MCF 10A (cell line): ENCODE results near the gene NSUN4. TPM values are rescaled to one million over a fixed set of nuclear protein-coding genes. Genes with fewer than 3 reads are reported as not detected.

Experiments
- BruUV-seq: library from RNA; stranded (reverse); fragments of 400-500 nt; replicated peaks from 2 replicates; lab custom pipeline; 2021; lab: Mats Ljungman, UMichigan
- CTCF ChIA-PET: fragments of 300-600 bp; sonication (Branson Sonifier 250); formaldehyde crosslinking; extraction: SDS; loops from one replicate; lab custom pipeline; 2021; ENCODE audit warnings: antibody characterized with exemption, inconsistent platforms; lab: Yijun Ruan, JAX
- POLR2A ChIA-PET: fragments of 300-600, 350-650 bp; sonication (Branson Sonifier 250); formaldehyde crosslinking; extraction: SDS; loops from one replicate; lab custom pipeline; 2020; ENCODE audit warnings: antibody characterized with exemption, inconsistent platforms; lab: Yijun Ruan, JAX
- DNase-seq: peaks from one replicate; pipeline ENCODE4 v3.0.0-alpha.2; 2018; ENCODE audit not compliant: unreplicated experiment
- H3K27ac Mint-ChIP-seq: one replicate; pipeline ENCODE4 v1.8.0; 2022; ENCODE audit warnings: mild to moderate bottlenecking, low read depth, mixed read lengths; ENCODE audit not compliant: unreplicated experiment
- H3K27me3 Mint-ChIP-seq: one replicate; pipeline ENCODE4 v1.8.0; 2022; ENCODE audit warnings: mixed read lengths; ENCODE audit not compliant: insufficient read depth, unreplicated experiment
- H3K36me3 Mint-ChIP-seq: one replicate; pipeline ENCODE4 v1.8.0; 2022; ENCODE audit warnings: mild to moderate bottlenecking, moderate library complexity, mixed read lengths; ENCODE audit not compliant: insufficient read depth, unreplicated experiment
- H3K4me1 Mint-ChIP-seq: one replicate; pipeline ENCODE4 v1.8.0; 2022; ENCODE audit warnings: mixed read lengths; ENCODE audit not compliant: insufficient read depth, unreplicated experiment
- H3K4me3 Mint-ChIP-seq: one replicate; pipeline ENCODE4 v1.8.0; 2022; ENCODE audit warnings: mild to moderate bottlenecking, moderate library complexity, mixed read lengths; ENCODE audit not compliant: unreplicated experiment
- H3K9me3 Mint-ChIP-seq: one replicate; pipeline ENCODE4 v1.8.0; 2022; ENCODE audit warnings: mixed read lengths; ENCODE audit not compliant: unreplicated experiment
- intact Hi-C: fragments of 100-400 bp; cut with micrococcal nuclease; formaldehyde crosslinking; loops from 2 replicates; pipeline ENCODE4 v1.14.1; 2022
- total RNA-seq: library from RNA; stranded (reverse); gene quantifications from 2 replicates; pipeline ENCODE4 v1.2.3, GENCODE V29; 2022
- TF ChIP-seq, protein P1 (sequence below): fragments of 200-600 bp; IDR thresholded peaks from one replicate; pipeline ENCODE4 v1.8.0; 2022; ENCODE audit warnings: antibody characterized with exemption, mild to moderate bottlenecking; ENCODE audit not compliant: unreplicated experiment

The NSUN4 gene
- total RNA-seq, 1 experiment from 2014 or later: 28.4 TPM

DNA sequence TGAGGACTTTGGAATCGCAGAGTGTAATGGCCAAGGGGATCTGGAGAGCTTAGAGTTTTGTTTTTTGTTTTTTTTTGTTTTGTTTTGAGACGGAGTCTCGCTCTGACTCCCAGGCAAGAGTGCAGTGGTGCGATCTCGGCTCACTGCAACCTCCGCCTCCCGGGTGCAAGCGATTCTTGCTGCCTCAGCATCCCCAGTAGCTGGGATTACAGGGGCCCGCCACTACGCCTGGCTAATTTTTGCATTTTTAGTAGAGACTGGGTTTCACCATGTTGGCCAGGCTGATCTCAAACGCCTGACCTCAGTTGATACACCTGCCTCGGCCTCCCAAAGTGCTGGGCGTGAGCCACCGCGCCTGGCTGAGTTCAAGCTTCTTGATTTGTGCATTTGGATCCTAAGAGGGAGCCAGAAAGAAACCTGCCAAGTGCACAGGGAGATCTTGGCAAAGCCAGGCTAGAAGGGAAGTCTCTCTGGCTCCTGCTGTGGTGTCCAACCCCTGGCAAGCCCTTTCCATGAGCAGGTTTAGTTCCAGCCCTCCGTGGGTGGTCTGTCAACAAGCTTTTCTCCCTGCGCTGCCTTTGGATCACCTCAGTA, 54.4 kb downstream of the NSUN4 start:
- intact Hi-C loops: loop anchor here (1.0 kb wide), 1 partner anchor 7 kb away; no protein-coding TSS in a partner anchor

GRCh38 chr1:46396441-46397398, 56.1 kb downstream of the NSUN4 start:
- peaks cover 14% of the 10 kb centered on the region for H3K4me1 Mint-ChIP-seq
- ChIA-PET POLR2A (interaction anchor here (0.7 kb wide), 1 partner anchor 44 kb away, joined by 3 read pairs; no protein-coding TSS in a partner anchor), CTCF (no interaction called here)
- TF ChIP-seq, protein P1, sequence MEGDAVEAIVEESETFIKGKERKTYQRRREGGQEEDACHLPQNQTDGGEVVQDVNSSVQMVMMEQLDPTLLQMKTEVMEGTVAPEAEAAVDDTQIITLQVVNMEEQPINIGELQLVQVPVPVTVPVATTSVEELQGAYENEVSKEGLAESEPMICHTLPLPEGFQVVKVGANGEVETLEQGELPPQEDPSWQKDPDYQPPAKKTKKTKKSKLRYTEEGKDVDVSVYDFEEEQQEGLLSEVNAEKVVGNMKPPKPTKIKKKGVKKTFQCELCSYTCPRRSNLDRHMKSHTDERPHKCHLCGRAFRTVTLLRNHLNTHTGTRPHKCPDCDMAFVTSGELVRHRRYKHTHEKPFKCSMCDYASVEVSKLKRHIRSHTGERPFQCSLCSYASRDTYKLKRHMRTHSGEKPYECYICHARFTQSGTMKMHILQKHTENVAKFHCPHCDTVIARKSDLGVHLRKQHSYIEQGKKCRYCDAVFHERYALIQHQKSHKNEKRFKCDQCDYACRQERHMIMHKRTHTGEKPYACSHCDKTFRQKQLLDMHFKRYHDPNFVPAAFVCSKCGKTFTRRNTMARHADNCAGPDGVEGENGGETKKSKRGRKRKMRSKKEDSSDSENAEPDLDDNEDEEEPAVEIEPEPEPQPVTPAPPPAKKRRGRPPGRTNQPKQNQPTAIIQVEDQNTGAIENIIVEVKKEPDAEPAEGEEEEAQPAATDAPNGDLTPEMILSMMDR: no peak
- intact Hi-C loops: no loop called here
- no peak overlapping the region for H3K4me3 Mint-ChIP-seq
- H3K27me3 Mint-ChIP-seq: no peaks in the 10 kb centered on the region
- no peaks in the 10 kb centered on the region for H3K36me3 Mint-ChIP-seq
- BruUV-seq: no TSS peak
- peaks cover 9% of the 10 kb centered on the region for H3K9me3 Mint-ChIP-seq
- no peak overlapping the region for H3K27ac Mint-ChIP-seq
- DNase-seq: no peak

More for the DNA sequence above, 54.4 kb downstream of the NSUN4 start:
- H3K9me3 Mint-ChIP-seq: peaks cover 9% of the 10 kb centered on the region
- no peaks in the 10 kb centered on the region for H3K36me3 Mint-ChIP-seq
- H3K27me3 Mint-ChIP-seq: no peaks in the 10 kb centered on the region
- peak overlapping the region; percentile 88 for H3K4me3 Mint-ChIP-seq
- H3K27ac Mint-ChIP-seq: peak overlapping the region; percentile 75
- TF ChIP-seq, protein P1: no peak
- H3K4me1 Mint-ChIP-seq: peaks cover 14% of the 10 kb centered on the region
- POLR2A ChIA-PET: no interaction called here
- BruUV-seq: no TSS peak
- DNase-seq: no peak
- CTCF ChIA-PET: interaction anchor here (1.5 kb wide), 1 partner anchor 11 kb away, joined by 4 read pairs; no protein-coding TSS in a partner anchor

- H3K4me3 Mint-ChIP-seq: no peak overlapping the region
- no peaks in the 10 kb centered on the region for H3K27me3 Mint-ChIP-seq
- no TSS peak for BruUV-seq
- ChIA-PET CTCF (no interaction called here), POLR2A (no interaction called here)
- intact Hi-C loops: no loop called here
- no peak overlapping the region for H3K27ac Mint-ChIP-seq
- peaks cover 20% of the 10 kb centered on the region for H3K4me1 Mint-ChIP-seq
- no peaks in the 10 kb centered on the region for H3K9me3 Mint-ChIP-seq
- DNase-seq: no peak
- TF ChIP-seq, protein P1: no peak
- no peaks in the 10 kb centered on the region for H3K36me3 Mint-ChIP-seq
Measured at GRCh38 chr1:46399307-46399706, 58.7 kb downstream of the NSUN4 start.

- DNase-seq: no peak
- H3K27me3 Mint-ChIP-seq: no peaks in the 10 kb centered on the region
- H3K4me3 Mint-ChIP-seq: no peak overlapping the region
- POLR2A ChIA-PET: no interaction called here
- H3K9me3 Mint-ChIP-seq: no peaks in the 10 kb centered on the region
- no peak overlapping the region for H3K27ac Mint-ChIP-seq
- H3K4me1 Mint-ChIP-seq: peaks cover 11% of the 10 kb centered on the region
- no peaks in the 10 kb centered on the region for H3K36me3 Mint-ChIP-seq
- BruUV-seq: no TSS peak
- TF ChIP-seq, protein P1: no peak
- intact Hi-C loops: loop anchor here (10.0 kb wide), 1 partner anchor 324 kb away; no protein-coding TSS in a partner anchor
- CTCF ChIA-PET: interaction anchor here (0.6 kb wide), 1 partner anchor 275 kb away, joined by 5 read pairs; no protein-coding TSS in a partner anchor
Measured at GRCh38 chr1:46400421-46400820, 59.8 kb downstream of the NSUN4 start.
